GM18867 (cell line): ENCODE data around the gene GLDN.

Source experiments
- ATAC-seq: cut with Tn5 transposase; IDR thresholded peaks from one replicate; pipeline ENCODE4 v1.9.1; 2021; ENCODE audit warnings: mild to moderate bottlenecking, moderate library complexity; ENCODE audit not compliant: unreplicated experiment

GLDN gene

GRCh38 chr15:51356147-51356546, 14.7 kb downstream of the GLDN start:
- ATAC-seq, result no peak

DNA sequence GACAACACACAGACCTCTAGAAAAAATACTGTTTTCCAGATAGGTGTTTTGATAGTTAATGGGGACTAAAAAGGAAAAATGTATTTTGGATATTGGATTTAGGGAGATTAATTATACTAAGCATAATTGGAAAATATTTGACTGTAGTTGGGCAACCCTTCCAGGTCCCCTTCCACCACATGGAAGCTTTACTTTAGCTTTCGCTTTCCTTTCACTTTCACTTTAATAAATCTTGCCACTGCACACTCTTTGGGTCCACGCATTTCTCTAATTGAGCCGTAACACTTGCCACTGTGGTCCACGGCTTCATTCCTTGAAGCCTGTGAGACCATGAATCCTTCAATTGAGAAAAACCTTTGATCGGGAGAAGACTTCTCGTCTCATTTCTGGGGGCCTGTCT, 15.5 kb downstream of the GLDN start:
- ATAC-seq, result no peak

DNA sequence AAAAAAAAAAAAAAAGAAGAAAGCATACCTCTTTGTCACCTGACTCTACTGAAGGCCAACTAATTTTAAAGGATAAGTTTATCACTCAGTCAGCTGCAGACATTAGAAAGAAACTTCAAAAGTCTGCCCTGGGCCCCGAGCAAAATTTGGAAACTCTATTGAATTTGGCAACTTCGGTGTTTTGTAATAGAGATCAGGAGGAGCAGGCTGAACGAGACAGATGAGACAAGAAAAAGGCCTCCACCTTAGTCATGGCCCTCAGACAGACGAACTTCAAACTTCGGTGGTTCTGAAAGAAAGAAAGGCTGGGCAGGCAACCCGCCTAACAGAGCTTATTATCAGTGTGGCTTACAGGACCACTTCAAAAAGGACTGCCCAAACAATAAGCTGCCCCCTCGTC, 18.5 kb downstream of the GLDN start:
- no peak for ATAC-seq

DNA sequence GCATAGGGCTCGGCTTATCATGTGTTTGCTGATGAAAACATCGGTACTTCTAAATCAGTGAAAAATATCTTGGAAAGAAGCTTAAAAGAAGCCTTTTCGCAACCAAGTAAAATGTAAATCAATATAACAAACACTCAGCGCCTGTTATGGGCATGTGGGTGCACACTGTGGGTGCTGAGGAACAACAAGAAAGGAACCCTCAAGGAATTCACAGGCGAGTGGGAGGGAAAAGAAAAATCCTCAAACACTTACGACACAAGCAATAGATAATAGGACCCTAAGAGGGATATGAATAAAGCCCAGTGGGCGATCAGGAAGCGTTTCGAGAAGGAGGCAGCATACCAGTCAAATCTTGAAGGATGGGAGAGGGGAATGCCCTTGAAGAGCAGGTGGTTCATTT, 21.9 kb downstream of the GLDN start:
- ATAC-seq, result no peak

GRCh38 chr15:51365417-51365816, 24.0 kb downstream of the GLDN start:
- ATAC-seq, result no peak

GRCh38 chr15:51366071-51366470, 24.6 kb downstream of the GLDN start:
- ATAC-seq, result no peak

DNA sequence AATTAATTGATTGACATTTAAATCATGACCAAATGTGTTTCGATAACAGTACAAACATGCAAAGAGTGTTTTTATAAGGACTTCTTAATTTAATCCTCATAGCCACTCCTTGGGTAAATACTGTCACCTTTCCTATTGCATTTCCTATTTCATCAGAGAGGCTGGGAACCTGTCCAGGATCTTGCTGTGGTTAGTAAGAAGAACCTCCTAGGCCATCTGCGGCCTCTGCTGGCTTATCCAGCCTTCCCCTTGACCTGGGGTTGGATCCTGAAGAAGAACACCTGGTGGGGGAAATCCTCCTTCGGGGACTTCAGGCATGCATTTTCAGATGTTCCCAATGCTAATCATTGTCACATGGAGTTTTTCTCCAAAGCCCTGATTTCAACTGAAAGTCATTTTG, 25.5 kb downstream of the GLDN start:
- ATAC-seq, result no peak

GRCh38 chr15:51367322-51367976, 26.0 kb downstream of the GLDN start:
- ATAC-seq, result no peak

DNA sequence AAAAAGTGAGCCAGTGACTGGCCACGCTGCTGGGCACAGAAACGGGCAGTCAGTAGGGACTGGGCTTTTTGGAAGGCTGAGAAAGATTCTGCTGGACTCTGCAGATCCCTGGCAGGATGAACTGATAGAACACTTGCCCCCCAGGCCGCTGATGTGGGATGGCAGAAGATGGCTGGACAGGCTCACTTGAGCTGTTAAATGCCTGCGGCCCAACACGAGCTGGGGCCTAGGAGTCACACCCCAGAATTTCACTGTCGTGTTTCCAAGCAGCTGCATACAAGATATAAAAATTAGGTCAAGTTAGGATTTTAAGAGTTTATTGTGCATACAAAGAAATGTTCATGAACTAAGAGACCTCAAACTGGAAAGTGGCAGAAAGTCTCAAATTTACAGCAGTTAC, 26.9 kb downstream of the GLDN start:
- no peak for ATAC-seq

DNA sequence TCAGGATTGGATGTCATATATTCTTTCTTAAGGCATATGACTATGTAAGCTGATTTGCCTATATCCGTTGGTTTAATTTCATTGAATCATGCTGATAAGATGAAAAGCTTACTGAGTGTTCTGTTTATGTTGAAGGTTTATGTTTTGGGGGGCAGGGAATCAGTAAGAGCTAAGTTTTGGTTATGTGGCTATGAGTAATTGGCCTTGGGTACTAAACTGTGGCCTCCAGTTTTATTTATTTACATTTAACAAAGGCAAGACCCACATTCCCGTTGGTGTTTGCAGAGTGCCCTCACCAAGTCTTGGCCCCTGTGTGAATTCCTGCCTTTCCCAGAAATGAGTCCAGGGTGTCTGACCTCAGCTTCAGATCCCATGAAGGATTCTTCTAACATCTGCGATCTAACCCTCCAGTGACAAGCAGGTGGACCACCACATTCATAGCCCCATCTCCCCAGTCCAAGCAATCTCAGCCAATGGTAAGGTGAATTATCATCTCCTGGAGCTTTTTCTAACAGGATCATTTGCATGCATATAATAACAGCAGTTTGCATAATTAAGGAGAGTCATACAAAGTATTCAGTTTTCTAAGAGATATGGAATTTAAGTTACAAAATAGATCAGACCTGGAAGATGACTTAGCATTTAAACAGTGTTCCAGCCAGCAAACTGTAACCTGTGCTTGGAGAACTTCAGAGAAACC, 27.4 kb downstream of the GLDN start:
- no peak for ATAC-seq

GRCh38 chr15:51369451-51369761, 28.0 kb downstream of the GLDN start:
- ATAC-seq, result peak; percentile 89

DNA sequence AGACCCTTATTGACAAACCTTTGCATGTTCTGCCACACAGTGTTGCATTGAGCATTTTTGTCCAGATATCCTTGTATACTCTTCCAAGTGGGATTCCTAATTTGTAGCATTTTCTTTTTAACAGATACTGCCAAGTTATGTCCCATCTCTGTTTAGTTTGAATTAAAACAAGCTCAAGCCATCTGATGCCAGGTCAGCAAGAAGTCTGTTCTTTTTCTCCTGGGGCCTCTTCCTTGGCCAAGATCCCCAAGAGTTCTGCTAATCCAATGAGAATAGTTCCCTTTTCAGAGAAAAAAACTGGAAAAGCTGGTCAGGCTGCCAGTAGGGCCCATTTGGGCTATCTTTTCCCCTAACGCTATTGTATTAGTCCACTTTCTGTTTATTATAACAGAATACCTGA, 29.8 kb downstream of the GLDN start:
- no peak for ATAC-seq

GRCh38 chr15:51374131-51374530, 32.7 kb downstream of the GLDN start:
- ATAC-seq, result no peak

- no peak for ATAC-seq
Observed at GRCh38 chr15:51375966-51376640, 34.6 kb downstream of the GLDN start.

DNA sequence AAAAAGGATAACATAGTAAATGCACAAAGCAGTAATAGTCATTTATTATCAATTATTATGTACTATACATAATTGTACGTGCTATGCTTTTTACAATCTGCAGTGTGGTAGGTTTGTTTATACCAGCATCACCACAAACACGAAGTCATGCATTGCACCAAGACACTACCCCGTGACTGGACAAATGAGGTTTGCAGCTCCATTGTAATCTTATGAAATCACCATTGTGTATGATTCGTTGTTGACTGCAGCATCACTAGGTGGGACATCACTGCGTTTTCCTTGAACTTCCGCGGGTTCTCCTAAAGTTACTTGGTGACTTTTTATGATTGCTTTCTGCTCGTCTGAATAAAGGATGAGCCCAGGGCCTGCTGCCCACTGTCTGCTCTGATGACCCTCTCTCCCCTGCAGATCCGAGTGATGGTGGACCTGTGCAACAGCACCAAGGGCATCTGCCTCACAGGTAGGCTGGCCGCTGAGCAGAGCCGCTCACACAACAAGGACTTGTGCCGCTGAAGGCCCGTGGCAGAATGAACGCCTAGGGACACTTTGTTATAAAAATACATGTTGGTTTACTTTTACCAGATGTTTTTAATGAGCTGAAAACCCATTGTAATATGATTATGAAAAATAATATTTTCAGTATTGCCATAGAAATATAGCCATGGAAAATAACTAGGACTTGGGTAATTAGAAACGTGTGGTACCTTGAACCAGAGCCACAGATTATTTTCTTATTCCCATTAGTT, 35.8 kb downstream of the GLDN start:
- ATAC-seq, result no peak

DNA sequence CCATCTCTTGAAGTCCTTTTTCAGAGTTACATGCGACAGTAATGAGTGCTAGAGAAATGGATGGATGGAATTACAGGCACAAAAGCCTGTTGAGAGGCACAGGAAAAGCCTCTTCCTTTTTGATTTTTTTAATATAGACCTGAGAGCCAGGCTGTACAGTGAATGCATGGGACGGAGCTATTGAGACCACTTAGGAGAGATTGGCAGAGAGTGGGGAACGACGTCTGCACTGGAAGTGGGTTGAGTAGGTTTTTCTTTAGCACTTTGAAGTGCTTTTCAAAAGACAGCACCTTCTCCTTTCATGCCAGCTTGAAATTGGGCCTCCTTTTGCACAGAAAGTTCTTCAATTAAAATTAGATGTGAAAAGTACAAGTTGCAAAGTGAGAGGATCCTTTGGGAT, 37.0 kb downstream of the GLDN start:
- no peak for ATAC-seq

DNA sequence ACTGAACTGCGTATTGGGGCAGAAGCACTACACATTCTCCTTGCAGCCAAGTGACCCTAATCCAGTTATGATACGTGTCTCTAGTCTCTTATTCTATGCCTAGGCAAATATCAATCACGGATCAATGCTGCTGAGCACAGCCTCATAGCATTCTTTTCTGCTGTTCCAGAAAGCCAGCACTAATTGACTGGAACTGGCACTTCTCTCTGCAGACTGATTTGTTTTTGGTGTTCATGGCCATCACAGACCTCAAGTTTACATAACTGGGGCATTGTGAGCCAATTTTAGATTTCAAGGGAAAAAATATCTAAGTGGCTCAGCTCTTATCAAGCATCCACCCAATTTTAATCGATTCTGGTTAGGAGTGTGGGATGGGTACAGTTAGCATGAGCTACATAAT, 37.9 kb downstream of the GLDN start:
- no peak for ATAC-seq

GRCh38 chr15:51380999-51381806, 39.7 kb downstream of the GLDN start:
- ATAC-seq, result peak; percentile 90

DNA sequence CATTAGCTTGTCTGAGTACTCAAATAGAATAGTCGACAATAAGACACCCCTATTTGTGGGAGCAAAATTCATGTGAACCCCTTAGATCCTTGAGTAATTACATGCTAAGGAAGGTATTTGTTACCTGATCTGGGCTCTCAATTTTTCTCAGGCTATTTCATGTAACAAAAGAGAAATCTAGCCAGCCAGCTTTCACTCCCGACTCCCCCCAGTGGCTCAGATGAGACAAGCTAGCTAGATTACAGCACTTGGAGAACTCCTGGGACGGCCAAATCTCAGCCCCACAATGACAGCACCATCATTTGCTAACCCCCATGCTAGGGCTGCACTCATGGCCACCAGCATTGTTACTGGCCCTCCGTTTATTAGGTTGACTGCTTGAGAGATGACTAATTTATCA, 41.3 kb downstream of the GLDN start:
- no peak for ATAC-seq

GRCh38 chr15:51386029-51386428, 44.6 kb downstream of the GLDN start:
- no peak for ATAC-seq

DNA sequence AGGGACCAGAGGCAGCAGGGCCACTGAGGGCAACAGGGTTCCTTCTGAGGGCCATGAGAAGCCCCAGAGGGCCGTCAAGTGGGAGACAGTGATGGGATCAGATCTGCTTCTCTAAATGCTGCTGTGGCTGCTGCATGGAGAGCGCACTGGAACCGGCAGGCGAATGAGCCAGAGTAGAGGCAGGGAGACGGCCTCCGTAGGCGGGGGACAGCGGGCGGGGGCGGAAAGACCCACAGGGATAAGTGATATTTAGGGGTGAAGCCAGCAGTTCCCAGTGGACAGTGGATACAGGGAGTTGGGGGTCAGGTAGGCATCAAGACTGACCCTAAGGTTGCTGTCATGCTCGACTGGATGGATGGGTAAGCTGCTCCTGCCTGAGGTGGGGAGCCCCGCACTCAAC, 45.0 kb downstream of the GLDN start:
- ATAC-seq, result no peak
